ENCODE data around the gene NEMF.
"Not testable (repeated sequence)": the region's sequence is repeated elsewhere in the genome, so short reads cannot be mapped to it uniquely, and the experiment has no call there.

DNA sequence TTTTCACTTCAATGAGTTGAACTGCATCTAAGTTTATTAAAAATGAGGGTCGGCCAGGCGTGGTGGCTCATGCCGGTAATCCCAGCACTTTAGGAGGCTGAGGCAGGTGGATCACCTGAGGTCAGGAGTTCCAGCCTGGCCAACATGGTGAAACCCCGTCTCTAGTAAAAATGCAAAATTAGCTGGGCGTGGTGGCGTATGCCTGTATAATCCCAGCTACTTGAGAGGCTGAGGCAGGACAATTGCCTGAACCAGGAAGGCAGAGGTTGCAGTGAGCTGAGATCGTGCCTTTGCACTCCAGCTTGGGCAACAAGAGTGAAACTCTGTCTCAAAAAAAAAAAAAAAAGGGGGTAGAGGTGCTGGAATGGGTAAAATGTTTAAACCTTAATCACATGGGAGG lies 71.5 kb downstream of the NEMF start:
- TF ChIP-seq, protein P1, sequence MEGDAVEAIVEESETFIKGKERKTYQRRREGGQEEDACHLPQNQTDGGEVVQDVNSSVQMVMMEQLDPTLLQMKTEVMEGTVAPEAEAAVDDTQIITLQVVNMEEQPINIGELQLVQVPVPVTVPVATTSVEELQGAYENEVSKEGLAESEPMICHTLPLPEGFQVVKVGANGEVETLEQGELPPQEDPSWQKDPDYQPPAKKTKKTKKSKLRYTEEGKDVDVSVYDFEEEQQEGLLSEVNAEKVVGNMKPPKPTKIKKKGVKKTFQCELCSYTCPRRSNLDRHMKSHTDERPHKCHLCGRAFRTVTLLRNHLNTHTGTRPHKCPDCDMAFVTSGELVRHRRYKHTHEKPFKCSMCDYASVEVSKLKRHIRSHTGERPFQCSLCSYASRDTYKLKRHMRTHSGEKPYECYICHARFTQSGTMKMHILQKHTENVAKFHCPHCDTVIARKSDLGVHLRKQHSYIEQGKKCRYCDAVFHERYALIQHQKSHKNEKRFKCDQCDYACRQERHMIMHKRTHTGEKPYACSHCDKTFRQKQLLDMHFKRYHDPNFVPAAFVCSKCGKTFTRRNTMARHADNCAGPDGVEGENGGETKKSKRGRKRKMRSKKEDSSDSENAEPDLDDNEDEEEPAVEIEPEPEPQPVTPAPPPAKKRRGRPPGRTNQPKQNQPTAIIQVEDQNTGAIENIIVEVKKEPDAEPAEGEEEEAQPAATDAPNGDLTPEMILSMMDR (optimal IDR thresholded peaks at IDR 0.05 in 1 of 3, IDR thresholded peaks at IDR 0.05 in 1 of 3, conservative IDR thresholded peaks at IDR 0.05 in 1 of 3; ENCODE audit: extremely low read depth in 1 of 3, insufficient read depth in 2 of 3, low read length in 3 of 3) = not testable (repeated sequence)
- not testable (repeated sequence) for TF ChIP-seq EZH2 (IDR thresholded peaks at IDR 0.05; ENCODE audit: low read length)

Data from keratinocyte (primary cell).